GM18498 (cell line): ENCODE measurements around the gene VAT1L.
"Not testable (repeated sequence)": the region's sequence is repeated elsewhere in the genome, so short reads cannot be mapped to it uniquely, and the experiment has no call there.

Experiments
- ATAC-seq: cut with Tn5 transposase; IDR thresholded peaks from one replicate; pipeline ENCODE4 v1.9.1; 2021; ENCODE audit warnings: mild to moderate bottlenecking, moderate library complexity; ENCODE audit not compliant: unreplicated experiment

Gene VAT1L

GRCh38 chr16:77987810-77988209, 199.4 kb downstream of the VAT1L start:
- no peak for ATAC-seq

GRCh38 chr16:77989846-77990245, 201.5 kb downstream of the VAT1L start:
- ATAC-seq, result no peak

- no peak for ATAC-seq
Measured at GRCh38 chr16:77991701-77992100, 203.3 kb downstream of the VAT1L start.

GRCh38 chr16:77992381-77992780, 204.0 kb downstream of the VAT1L start:
- not testable (repeated sequence) for ATAC-seq

GRCh38 chr16:77993111-77993985, 205.0 kb downstream of the VAT1L start:
- peak; percentile 58 for ATAC-seq

GRCh38 chr16:77995843-77996455, 207.6 kb downstream of the VAT1L start:
- ATAC-seq, result no peak

GRCh38 chr16:77998350-77999023, 210.1 kb downstream of the VAT1L start:
- no peak for ATAC-seq

GRCh38 chr16:78001451-78002025, 213.2 kb downstream of the VAT1L start:
- no peak for ATAC-seq

GRCh38 chr16:78002915-78003538, 214.7 kb downstream of the VAT1L start:
- peak; percentile 99 for ATAC-seq

GRCh38 chr16:78004517-78004916, 216.2 kb downstream of the VAT1L start:
- ATAC-seq, result no peak

GRCh38 chr16:78005881-78006280, 217.5 kb downstream of the VAT1L start:
- ATAC-seq, result no peak

- no peak for ATAC-seq
Measured at GRCh38 chr16:78007121-78007520, 218.8 kb downstream of the VAT1L start.

- no peak for ATAC-seq
Measured at GRCh38 chr16:78022347-78023060, 234.1 kb downstream of the VAT1L start, which contains the start of gene CLEC3A. TSS of gene CLEC3A (plus strand) at chr16:78022548. CDS start at chr16:78022627, 79 bp downstream.

- ATAC-seq, result no peak
Measured at GRCh38 chr16:78024159-78024558, 235.8 kb downstream of the VAT1L start.

- ATAC-seq, result no peak
Measured at GRCh38 chr16:78025631-78026030, 237.3 kb downstream of the VAT1L start.

- ATAC-seq, result no peak
Measured at GRCh38 chr16:78028018-78028417, 239.7 kb downstream of the VAT1L start.
